HFF-Myc (cell line): ENCODE measurements around the gene SLIT3.

ENCODE experiments used
- DNase-seq: peaks from one replicate; pipeline ENCODE4 v3.0.0-alpha.2; 2011; ENCODE audit warnings: low read depth; ENCODE audit errors: extremely low read depth
- H3K4me3 ChIP-seq: replicated peaks from 2 replicates; pipeline ENCODE4 v1.5.1; 2011; ENCODE audit warnings: low read depth, mild to moderate bottlenecking, control low read depth, low read length
- TF ChIP-seq, protein P1 (sequence below): IDR thresholded peaks from 2 replicates; pipeline ENCODE4 v1.5.1; 2012; ENCODE audit warnings: mild to moderate bottlenecking, low read depth, low read length, control low read depth; ENCODE audit errors: missing control alignments

Gene SLIT3

GRCh38 chr5:168935183-168935582, 365.8 kb downstream of the SLIT3 start:
- DNase-seq: no peak
- no peak overlapping the region for H3K4me3 ChIP-seq
- TF ChIP-seq, protein P1, sequence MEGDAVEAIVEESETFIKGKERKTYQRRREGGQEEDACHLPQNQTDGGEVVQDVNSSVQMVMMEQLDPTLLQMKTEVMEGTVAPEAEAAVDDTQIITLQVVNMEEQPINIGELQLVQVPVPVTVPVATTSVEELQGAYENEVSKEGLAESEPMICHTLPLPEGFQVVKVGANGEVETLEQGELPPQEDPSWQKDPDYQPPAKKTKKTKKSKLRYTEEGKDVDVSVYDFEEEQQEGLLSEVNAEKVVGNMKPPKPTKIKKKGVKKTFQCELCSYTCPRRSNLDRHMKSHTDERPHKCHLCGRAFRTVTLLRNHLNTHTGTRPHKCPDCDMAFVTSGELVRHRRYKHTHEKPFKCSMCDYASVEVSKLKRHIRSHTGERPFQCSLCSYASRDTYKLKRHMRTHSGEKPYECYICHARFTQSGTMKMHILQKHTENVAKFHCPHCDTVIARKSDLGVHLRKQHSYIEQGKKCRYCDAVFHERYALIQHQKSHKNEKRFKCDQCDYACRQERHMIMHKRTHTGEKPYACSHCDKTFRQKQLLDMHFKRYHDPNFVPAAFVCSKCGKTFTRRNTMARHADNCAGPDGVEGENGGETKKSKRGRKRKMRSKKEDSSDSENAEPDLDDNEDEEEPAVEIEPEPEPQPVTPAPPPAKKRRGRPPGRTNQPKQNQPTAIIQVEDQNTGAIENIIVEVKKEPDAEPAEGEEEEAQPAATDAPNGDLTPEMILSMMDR: no peak

DNA sequence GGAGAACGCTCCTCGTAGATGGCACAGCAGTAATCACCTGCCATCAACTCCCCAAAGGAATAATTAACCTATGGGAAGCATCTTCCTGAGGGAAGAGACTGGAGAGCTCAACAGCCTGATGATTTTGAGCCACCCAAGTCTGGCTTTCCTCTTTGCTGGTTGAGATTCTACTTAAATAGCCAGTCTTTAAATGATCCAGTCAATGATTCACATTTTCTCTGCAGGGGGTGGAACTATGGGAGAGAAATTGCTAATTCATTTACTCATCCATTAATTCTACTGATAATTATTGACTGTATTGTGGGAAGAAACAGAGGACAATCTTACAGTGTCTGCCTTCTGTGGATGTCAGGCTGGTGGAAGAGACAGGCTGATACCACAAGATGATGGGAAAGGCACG, 366.8 kb downstream of the SLIT3 start:
- DNase-seq: no peak
- H3K4me3 ChIP-seq: no peak overlapping the region
- TF ChIP-seq, protein P1: no peak

DNA sequence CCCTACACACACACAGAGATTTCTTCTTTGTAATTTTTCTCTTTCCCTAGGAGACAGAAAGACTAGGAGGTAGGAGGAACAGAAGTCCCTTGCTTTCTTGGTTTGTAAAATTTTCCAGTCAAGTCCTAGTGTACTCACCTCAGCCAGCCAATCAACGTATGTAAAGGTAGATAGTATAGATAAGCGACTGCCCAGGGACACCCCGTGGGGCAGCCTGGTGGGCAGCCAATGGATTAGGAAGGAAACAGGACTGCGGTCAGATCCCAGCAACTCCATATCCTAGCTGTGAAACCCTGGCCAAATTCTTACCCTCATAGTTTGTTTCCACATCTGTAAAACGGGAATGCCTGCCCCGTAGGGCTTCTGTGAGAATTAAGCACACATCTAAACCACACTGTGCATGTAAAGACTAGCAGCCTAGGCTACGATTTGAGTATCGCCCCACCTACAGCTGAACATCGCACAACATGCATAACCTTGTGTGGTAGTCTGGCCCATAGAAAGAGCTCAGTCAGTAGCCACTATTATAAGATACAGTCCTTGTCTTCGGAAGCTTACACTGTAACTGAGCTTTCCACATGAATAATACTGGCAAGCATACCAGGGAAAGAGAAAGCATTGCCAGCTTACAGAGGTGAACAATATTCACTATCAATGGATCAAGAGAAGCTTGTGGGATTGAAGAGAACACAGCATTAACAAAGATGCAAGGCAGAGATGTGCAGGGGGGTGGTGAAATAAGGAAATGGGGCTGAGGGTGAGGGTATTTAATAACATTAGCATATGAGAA, 368.3 kb downstream of the SLIT3 start:
- no peak overlapping the region for H3K4me3 ChIP-seq
- DNase-seq: no peak
- TF ChIP-seq, protein P1: no peak

GRCh38 chr5:168931638-168932345, 369.1 kb downstream of the SLIT3 start:
- TF ChIP-seq, protein P1: no peak
- no peak overlapping the region for H3K4me3 ChIP-seq
- DNase-seq: no peak

- no peak for DNase-seq
- H3K4me3 ChIP-seq: no peak overlapping the region
- TF ChIP-seq, protein P1: no peak
Observed at GRCh38 chr5:168929656-168930055, 371.3 kb downstream of the SLIT3 start.

- TF ChIP-seq, protein P1: no peak
Observed at GRCh38 chr5:168925160-168925559, 375.8 kb downstream of the SLIT3 start.

More at GRCh38 chr5:168925160-168925559, 375.8 kb downstream of the SLIT3 start:
- DNase-seq: no peak
- no peak overlapping the region for H3K4me3 ChIP-seq
